GM19025 (cell line): ENCODE data around the gene ABLIM1.

ENCODE experiments used
- ATAC-seq: cut with Tn5 transposase; IDR thresholded peaks from one replicate; pipeline ENCODE4 v1.9.1; 2021; ENCODE audit warnings: mild to moderate bottlenecking, low read depth, moderate library complexity; ENCODE audit not compliant: unreplicated experiment

Gene ABLIM1

DNA sequence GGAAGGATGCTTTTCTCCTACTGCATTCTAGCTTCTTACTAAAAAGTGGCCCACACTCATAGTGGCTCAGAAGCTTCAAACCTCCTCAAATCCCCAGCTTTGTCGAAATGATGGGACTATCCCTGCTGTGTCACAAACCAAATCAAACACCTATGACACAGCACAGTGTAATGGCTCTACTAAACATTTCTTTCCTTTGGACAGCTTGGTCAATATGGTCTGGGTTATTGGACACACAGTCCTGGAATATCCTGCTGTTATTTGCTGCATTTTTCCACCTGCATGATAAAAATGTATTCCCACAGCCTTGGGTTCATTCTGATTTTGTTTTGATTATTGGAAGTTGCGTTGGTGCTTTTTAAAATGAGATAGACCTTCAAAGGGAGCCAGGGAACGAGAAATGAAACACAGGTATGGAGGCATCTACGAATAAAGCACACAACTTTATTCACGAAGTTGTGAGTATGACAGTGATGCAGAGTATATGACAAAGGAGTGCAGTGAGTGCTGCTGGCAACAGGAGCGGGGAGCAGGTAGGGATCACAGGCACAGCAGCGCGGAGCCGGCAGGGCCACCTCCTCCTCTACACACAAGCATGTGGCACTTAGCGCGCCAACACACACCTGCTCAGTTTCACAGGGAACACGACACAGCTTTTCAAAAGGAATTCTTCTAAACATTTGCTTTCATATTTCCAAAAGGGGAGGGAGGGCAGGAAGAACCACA is 227.2 kb downstream of the ABLIM1 start:
- ATAC-seq: no peak

DNA sequence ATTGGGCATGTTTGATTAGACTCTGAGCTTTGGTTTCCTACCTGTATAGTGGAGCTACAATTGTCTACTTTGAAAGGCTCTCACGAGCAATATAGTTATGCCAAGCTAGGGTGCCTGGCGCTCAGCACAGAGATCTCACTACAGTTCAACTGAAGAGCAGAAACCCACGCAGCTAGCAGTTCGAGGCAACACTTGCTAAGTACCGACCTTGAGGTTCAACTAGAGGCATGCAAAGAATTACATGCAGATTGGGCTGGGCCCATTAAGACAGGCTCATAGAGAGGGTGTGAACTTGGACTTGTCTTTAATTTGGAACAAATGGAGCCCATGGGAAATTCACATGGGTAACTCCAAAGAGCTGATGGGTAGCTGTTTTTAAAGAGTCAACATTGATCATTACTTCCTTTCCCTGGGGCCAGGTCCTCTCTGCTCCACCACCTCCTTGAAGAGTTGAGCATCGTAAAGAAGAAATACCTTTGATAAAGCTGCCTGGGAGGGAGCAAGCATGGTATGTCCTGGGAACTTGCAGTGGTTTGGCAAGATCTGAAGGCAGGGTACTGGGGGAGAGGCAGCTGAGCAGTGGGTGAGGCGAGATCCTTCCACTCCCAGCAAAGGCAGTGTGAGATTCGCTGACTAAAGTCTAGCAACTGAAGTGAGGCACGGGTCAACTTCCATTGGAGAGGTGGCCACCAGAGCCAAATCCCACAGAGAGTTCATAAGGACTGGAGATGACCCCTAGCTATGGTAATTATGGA is 228.3 kb downstream of the ABLIM1 start:
- ATAC-seq: no peak

DNA sequence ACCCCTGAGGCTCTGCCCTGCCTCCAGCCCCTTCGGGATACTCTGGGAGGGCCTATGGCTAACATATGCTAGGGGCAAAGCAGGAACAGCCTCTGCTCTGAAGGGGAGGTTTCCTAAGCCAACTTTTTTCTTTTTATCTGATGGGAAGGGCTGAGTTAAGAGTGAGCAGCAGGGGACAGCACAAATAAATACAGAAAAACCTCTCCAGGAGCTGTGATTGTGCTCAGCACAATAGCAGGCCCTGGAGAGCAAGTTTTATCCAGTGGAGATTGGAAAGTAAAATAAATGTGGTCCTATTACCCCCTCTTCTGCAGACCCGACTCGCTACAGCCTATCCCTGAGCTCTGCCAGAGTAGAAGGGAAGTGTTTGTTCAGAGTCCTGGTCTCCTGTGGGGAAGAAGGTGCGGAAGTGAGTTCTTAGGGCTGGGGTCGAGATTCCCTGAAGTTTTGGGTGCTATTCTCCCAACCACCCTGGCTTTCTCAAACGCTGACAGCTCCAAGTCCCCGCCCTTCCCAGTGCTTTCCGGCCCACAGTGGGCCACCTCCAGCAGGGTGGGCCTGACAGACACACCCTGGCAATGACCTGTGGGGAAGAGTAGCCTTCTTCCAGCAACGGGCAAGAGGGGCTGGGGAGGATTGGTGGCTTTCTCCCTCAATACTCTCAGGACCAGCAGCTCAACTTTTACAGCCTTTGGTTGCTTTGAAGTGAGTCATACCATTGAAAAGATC is 230.8 kb downstream of the ABLIM1 start:
- no peak for ATAC-seq

DNA sequence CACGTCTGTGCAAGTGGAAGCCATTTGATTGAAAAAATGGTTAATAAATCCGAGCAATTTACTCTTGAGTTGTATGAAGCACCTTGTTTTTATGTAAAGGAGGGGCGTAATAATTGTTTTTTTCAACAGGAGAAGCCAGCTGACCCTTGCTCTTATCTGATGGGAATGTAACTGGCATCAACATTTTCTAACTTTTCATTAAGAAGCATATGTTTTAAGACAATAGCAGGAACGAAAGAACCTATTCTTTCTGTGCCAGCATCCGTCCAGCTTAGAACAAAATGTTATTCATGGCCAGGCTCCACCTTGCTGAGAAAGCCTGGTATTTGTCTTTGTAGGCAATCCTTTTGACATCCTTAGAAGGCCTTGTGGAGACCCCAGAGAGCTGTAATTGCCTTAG is 231.6 kb downstream of the ABLIM1 start:
- ATAC-seq: no peak

- ATAC-seq: no peak
These were observed 237.1 kb downstream of the ABLIM1 start for GRCh38 chr10:114420811-114421485.

- no peak for ATAC-seq
These were observed 240.0 kb downstream of the ABLIM1 start for GRCh38 chr10:114418109-114418508.

GRCh38 chr10:114412907-114413797 is 244.9 kb downstream of the ABLIM1 start:
- no peak for ATAC-seq

GRCh38 chr10:114408968-114409444 is 249.1 kb downstream of the ABLIM1 start:
- no peak for ATAC-seq

DNA sequence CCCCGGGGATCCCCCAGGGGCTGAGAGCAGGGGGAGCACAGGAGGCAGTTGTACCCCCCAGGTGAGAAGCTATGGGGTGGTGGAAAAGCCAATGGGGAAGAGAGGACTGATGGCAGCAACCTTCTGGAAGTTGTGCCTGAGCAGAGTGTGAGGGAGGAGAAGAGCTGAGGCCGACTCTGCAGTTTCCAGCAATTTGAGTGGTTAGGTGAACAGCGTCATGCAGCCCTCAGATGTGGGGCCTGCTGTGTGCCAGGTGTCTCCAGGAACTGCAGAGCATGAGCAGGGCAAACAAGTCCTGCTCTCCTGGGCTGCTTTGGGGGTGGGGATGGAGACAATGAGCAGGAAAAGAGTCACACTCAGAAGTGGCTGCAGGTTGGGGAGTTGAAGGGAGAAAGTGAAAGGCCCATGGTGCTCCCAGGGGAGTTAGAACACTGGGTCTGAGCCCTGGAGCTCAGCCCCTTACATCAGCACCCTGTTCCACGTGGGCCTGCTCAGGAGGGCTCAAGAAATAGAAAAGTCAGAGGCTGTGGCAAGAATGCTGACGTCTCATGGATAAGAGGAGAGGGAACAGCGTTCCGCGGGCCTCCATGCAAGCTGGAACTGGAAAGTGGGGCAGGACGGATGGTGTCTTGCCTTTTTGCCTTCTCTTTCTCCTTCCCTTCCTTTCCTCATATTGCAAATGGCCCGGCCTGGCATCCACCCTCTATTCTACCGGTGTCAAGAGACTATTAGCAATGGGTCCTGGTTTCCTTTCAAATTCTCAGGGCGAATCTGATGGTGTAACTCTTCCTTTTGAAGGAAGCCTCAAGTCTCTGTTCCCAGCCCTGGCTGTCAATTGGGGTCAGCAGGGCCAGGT is 249.7 kb downstream of the ABLIM1 start:
- no peak for ATAC-seq

DNA sequence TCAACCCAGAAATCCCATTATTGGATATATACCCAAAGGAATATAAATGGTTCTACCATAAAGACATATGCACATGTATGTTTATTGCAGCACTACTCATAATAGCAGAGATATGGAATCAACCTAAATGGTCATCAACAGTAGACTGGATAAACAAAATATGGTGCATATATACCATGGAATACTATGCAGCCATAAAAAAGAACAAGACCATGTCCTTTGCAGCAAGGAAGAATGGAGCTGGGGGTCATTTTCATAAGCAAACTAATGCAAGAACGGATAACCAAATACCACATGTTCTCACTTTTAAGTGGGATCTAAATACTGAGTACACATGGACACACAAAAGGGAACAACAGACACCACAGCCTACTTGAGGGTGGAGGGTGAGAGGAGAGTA is 251.6 kb downstream of the ABLIM1 start:
- ATAC-seq: no peak

GRCh38 chr10:114405011-114405350 is 253.1 kb downstream of the ABLIM1 start:
- ATAC-seq: no peak

DNA sequence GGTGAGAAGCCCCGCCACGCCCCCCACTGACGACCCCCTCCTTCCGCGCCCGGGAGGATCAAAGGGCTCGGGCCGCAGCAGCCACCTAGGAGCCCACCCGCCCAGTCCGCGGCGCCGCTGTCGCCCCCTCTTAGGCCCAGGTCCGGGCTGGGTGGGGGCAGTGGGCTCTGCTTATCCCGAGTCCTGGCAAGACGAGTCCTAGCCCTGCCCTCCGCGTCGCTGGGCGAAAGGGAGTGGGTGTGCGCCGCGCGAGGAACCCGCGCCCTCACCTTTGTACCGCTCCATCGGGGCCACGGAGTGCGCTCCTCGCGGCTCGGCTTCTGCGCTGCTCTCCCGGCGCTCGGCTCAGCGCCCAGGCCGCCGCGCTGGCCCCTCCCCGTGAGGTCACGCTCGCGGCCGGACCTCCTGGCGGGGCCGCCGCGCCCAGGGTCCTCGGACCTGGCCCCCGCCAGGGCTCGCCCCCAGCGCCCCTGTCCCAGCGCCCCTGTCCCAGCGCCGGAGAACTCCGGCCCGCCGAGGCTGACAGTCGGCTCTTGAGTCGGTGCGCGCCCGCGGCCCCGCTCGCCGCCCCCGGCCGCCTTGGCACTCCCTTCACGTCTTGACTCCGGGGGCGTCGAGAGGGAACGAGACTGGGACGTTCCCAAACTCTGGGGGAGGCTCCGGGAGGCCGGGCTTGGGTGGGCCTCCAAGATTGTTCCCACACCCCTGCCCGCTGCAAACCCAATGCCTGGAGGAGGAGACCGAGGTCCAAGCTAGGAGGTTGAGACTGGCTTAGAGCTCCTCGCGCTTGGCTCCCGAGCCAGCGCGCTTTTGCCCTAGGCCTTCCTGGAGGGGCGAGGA is 253.7 kb downstream of the ABLIM1 start, which contains the start of gene AFAP1L2:
AFAP1L2 (minus strand) TSS at position 332 of the 840 bp plus-strand sequence; CDS start at position 285, 47 bp downstream.
- no peak for ATAC-seq

DNA sequence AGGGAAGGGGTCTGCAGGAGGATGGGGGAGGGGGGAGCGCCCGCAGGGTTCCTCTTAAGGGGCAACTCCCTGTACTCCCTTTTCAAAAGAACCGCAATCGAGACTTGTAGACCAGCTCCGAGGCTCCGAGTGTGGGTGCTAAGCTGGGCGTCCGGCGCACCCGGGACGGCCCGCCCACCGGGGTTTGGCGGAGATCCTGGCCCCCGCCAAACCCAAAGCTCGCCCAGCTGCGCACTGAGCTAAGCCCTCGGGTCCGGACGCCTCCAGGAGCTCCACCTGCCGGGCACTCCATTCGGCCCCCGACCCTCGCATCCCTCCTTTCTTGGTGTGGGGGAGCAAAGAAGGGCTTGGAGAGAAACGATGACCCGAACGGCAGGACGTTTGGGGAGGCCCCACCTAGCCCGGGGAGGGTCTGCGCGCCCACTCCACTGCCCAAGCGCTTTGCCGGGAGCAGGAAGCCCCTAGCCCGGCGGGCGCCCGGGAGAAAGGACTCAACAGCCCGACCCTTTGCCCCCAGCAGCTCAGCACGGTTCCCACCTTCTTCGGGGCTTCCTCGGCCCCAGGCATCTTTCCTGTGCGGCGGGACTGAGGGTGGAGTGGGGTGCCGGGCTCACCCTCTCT is 254.4 kb downstream of the ABLIM1 start:
- ATAC-seq: no peak

DNA sequence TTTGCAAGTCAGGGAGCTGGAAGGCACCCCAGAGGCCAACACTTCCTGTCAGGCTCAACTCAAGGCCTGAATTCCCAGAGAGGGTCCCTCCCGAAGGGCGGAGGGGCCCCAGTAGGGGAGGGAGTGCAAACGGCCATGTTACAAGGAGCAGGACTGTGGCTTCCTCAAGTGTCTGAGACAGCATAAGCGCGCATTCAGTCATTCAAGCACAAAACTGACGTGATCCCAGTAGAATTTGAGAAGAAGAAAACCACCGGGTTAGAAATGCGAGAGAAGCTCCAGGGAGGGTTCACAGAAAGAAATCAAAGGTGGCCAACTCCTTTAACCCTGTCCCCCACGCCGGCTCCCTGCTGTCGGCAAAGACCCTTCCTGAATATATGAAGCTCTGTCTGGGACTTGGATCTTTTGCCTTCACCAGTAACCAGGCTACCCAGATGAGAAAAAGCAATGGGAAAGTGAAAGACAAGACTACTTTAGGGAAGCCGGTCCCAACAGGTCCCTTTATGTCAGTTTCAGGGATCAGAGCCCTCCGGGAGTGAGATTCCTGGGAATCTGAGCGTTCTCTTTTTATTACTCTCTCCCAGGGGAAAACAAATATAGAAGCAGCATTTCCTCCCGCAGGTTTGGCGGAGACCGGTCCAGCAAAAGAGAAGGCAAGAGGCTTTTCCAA is 255.1 kb downstream of the ABLIM1 start:
- ATAC-seq: no peak

DNA sequence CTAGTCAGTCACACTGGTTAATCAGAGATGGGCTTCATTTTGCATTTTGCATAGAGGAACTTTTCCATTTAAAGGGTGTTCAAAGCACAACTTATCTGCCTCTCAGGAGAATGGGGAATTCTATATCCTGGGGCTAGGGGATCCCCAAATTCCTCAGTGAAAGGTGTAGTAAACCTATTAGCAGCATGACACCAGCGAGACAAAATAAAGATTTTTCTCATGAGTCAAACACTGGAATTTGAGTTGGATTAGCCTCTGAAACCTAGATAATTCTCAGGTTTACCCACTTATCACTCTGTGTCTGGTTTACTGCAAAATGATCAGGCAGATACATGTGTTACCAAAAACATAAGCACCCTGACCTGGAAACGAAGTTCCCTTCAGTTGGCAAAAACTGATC is 255.8 kb downstream of the ABLIM1 start:
- ATAC-seq: no peak

DNA sequence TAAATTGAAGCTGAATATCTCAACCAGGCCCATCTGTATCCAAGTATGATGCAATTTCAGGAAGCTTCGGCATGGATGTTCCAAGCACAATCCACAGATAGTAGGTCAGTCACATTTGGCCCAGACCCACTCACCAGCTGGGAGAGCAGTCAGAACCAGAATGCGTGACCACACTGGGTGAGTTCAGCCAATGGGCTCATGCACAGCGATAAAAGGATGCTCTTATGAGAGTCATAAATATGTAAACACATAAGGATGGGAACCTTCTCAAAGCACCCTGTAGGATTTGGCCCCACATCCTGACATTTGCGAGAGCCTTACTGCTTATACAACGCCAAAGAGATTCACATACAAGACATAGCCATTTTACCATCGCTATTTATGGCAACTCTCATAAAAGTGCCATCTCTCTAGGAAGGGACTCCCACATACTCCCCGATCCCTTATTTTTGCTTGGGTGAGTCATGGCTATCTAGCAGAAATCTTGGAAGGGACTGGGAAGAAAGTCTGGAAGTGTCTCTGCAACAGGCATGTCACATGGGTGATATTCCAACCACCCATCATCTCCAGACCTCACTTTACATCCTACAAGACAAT is 256.8 kb downstream of the ABLIM1 start:
- no peak for ATAC-seq

GRCh38 chr10:114400091-114400490 is 258.0 kb downstream of the ABLIM1 start:
- no peak for ATAC-seq
